ENCODE results near the gene P2RX5.

Gene P2RX5

GRCh38 chr17:3675886-3676285, 20.1 kb downstream of the P2RX5 start:
- peaks cover 54% of the 10 kb centered on the region for H3K36me3 ChIP-seq (ENCODE audit: control insufficient read depth, low read length)
- no peaks in the 10 kb centered on the region for H3K9me3 ChIP-seq (ENCODE audit: control insufficient read depth, insufficient read depth, low read length)
- H3K27me3 ChIP-seq (ENCODE audit: control insufficient read depth, low read length): no peaks in the 10 kb centered on the region
- no peaks in the 10 kb centered on the region for H3K9me2 ChIP-seq (replicated peaks; ENCODE audit: control insufficient read depth, low read length)
- no peak for TF ChIP-seq EZH2phosphoT487 (IDR thresholded peaks at IDR 0.05; ENCODE audit: borderline replicate concordance, low read length)
- no peak for TF ChIP-seq CTCF (IDR thresholded peaks at IDR 0.05; ENCODE audit: low read depth, low read length, poor library complexity, severe bottlenecking)
- H3F3A ChIP-seq (ENCODE audit: control insufficient read depth, insufficient read depth): peaks cover 16% of the 10 kb centered on the region
- no peaks in the 10 kb centered on the region for H4K20me1 ChIP-seq (ENCODE audit: control insufficient read depth, insufficient read depth, low read depth, low read length)
- H3K4me3 ChIP-seq (ENCODE audit: low read length): no peak overlapping the region
- no peaks in the 10 kb centered on the region for H3K4me1 ChIP-seq (ENCODE audit: control insufficient read depth, low read length)
- H3K27ac ChIP-seq (ENCODE audit: low read depth, low read length): no peak overlapping the region
- H3K79me2 ChIP-seq (ENCODE audit: control insufficient read depth, low read length): peaks cover 15% of the 10 kb centered on the region
- no peak overlapping the region for H3K4me2 ChIP-seq (ENCODE audit: low read length)

GRCh38 chr17:3672571-3672970, 23.4 kb downstream of the P2RX5 start:
- no peak for TF ChIP-seq CTCF (IDR thresholded peaks at IDR 0.05; ENCODE audit: low read depth, low read length, poor library complexity, severe bottlenecking)
- no peak for TF ChIP-seq EZH2phosphoT487 (IDR thresholded peaks at IDR 0.05; ENCODE audit: borderline replicate concordance, low read length)
- Histone ChIP-seq H3K4me1 (ENCODE audit: control insufficient read depth, low read length) (peaks cover 15% of the 10 kb centered on the region), H3K4me2 (ENCODE audit: low read length) (no peak overlapping the region), H4K20me1 (ENCODE audit: control insufficient read depth, insufficient read depth, low read depth, low read length) (peaks cover 4% of the 10 kb centered on the region; the same call in 1 of the 2 replicates), H3K9me2 (replicated peaks; ENCODE audit: control insufficient read depth, low read length) (no peaks in the 10 kb centered on the region), H3K27ac (ENCODE audit: low read depth, low read length) (no peak overlapping the region), H3F3A (ENCODE audit: control insufficient read depth, insufficient read depth) (peaks cover 16% of the 10 kb centered on the region), H3K27me3 (ENCODE audit: control insufficient read depth, low read length) (no peaks in the 10 kb centered on the region), H3K4me3 (ENCODE audit: low read length) (no peak overlapping the region), H3K36me3 (ENCODE audit: control insufficient read depth, low read length) (peaks cover 51% of the 10 kb centered on the region), H3K79me2 (ENCODE audit: control insufficient read depth, low read length) (peaks cover 42% of the 10 kb centered on the region), H3K9me3 (ENCODE audit: control insufficient read depth, insufficient read depth, low read length) (no peaks in the 10 kb centered on the region)

GRCh38 chr17:3669548-3669947, 26.4 kb downstream of the P2RX5 start:
- Histone ChIP-seq H3K4me2 (ENCODE audit: low read length) (peak overlapping the region; percentile 84), H3K4me3 (ENCODE audit: low read length) (peak overlapping the region; percentile 94), H3K9me2 (replicated peaks; ENCODE audit: control insufficient read depth, low read length) (no peaks in the 10 kb centered on the region), H4K20me1 (ENCODE audit: control insufficient read depth, insufficient read depth, low read depth, low read length) (peaks cover 4% of the 10 kb centered on the region; the same call in 1 of the 2 replicates), H3K9me3 (ENCODE audit: control insufficient read depth, insufficient read depth, low read length) (no peaks in the 10 kb centered on the region), H3F3A (ENCODE audit: control insufficient read depth, insufficient read depth) (peaks cover 16% of the 10 kb centered on the region), H3K27ac (ENCODE audit: low read depth, low read length) (peak overlapping the region; percentile 33; the same call in 1 of the 2 replicates), H3K27me3 (ENCODE audit: control insufficient read depth, low read length) (no peaks in the 10 kb centered on the region), H3K79me2 (ENCODE audit: control insufficient read depth, low read length) (peaks cover 45% of the 10 kb centered on the region), H3K4me1 (ENCODE audit: control insufficient read depth, low read length) (peaks cover 19% of the 10 kb centered on the region), H3K36me3 (ENCODE audit: control insufficient read depth, low read length) (peaks cover 37% of the 10 kb centered on the region)
- TF ChIP-seq CTCF (IDR thresholded peaks at IDR 0.05; ENCODE audit: low read depth, low read length, poor library complexity, severe bottlenecking) (no peak), EZH2phosphoT487 (IDR thresholded peaks at IDR 0.05; ENCODE audit: borderline replicate concordance, low read length) (no peak)

DNA sequence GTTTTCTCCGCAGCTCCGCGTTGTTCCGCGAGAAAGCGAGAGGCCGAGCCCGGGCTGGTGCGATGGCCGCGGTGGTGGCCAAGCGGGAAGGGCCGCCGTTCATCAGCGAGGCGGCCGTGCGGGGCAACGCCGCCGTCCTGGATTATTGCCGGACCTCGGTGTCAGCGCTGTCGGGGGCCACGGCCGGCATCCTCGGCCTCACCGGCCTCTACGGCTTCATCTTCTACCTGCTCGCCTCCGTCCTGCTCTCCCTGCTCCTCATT, 26.9 kb downstream of the P2RX5 start:
- peaks cover 4% of the 10 kb centered on the region; the same call in 1 of the 2 replicates for H4K20me1 ChIP-seq (ENCODE audit: control insufficient read depth, insufficient read depth, low read depth, low read length)
- peaks cover 16% of the 10 kb centered on the region for H3F3A ChIP-seq (ENCODE audit: control insufficient read depth, insufficient read depth)
- TF ChIP-seq EZH2phosphoT487 (IDR thresholded peaks at IDR 0.05; ENCODE audit: borderline replicate concordance, low read length) (no peak), CTCF (IDR thresholded peaks at IDR 0.05; ENCODE audit: low read depth, low read length, poor library complexity, severe bottlenecking) (no peak)
- H3K4me2 ChIP-seq (ENCODE audit: low read length): peak overlapping the region; percentile 84
- H3K4me3 ChIP-seq (ENCODE audit: low read length): peak overlapping the region; percentile 94
- H3K9me2 ChIP-seq (replicated peaks; ENCODE audit: control insufficient read depth, low read length): no peaks in the 10 kb centered on the region
- peaks cover 45% of the 10 kb centered on the region for H3K79me2 ChIP-seq (ENCODE audit: control insufficient read depth, low read length)
- no peaks in the 10 kb centered on the region for H3K9me3 ChIP-seq (ENCODE audit: control insufficient read depth, insufficient read depth, low read length)
- no peaks in the 10 kb centered on the region for H3K27me3 ChIP-seq (ENCODE audit: control insufficient read depth, low read length)
- H3K4me1 ChIP-seq (ENCODE audit: control insufficient read depth, low read length): peaks cover 19% of the 10 kb centered on the region
- peak overlapping the region; percentile 33 for H3K27ac ChIP-seq (ENCODE audit: low read depth, low read length)
- H3K36me3 ChIP-seq (ENCODE audit: control insufficient read depth, low read length): peaks cover 37% of the 10 kb centered on the region

Data from DOHH2 (cell line).